HEK293 (cell line): Measurements from ENCODE around the gene ARHGAP24.

Source experiments
- CTCF ChIA-PET: fragments of 350-600 bp; formaldehyde crosslinking; extraction: SDS; loops from one replicate; lab custom pipeline; 2021; ENCODE audit warnings: antibody characterized with exemption; lab: Yijun Ruan, JAX
- POLR2A ChIA-PET: fragments of 300-600 bp; formaldehyde crosslinking; extraction: SDS; loops from one replicate; lab custom pipeline; 2020; ENCODE audit warnings: antibody characterized with exemption, inconsistent platforms; lab: Yijun Ruan, JAX
- H3K27ac ChIP-seq: fragments of 200-500 bp; sonication (Bioruptor generic); 2 replicates; pipeline ENCODE4 v1.5.1; 2014; ENCODE audit warnings: low read depth, low read length, control low read depth, inconsistent platforms; ENCODE audit errors: extremely low read depth
- H3K36me3 ChIP-seq, 2 experiments: fragments of 200-500 bp in 1 of 2; sonication (Bioruptor generic) in 1 of 2; 1 replicate in 1 of 2; 2 replicates in 1 of 2; pipeline ENCODE4 v1.5.1; 2014 to 2017; ENCODE audit warnings: inconsistent platforms in 2 of 2, low read length in 2 of 2; ENCODE audit not compliant: control insufficient read depth in 2 of 2, insufficient read depth in 1 of 2
- H3K4me1 ChIP-seq: fragments of 200-500 bp; sonication (Bioruptor generic); 2 replicates; pipeline ENCODE4 v1.5.1; 2014; ENCODE audit warnings: mild to moderate bottlenecking, low read length, inconsistent platforms; ENCODE audit not compliant: control insufficient read depth, insufficient read depth
- H3K4me3 ChIP-seq: 2 replicates; pipeline ENCODE4 v1.5.1; 2011; ENCODE audit warnings: low read depth, mild to moderate bottlenecking, control low read depth, low read length, moderate library complexity
- H3K9me3 ChIP-seq: fragments of 200-500 bp; sonication (Bioruptor generic); 2 replicates; pipeline ENCODE4 v1.5.1; 2014; ENCODE audit warnings: low read depth, low read length, inconsistent platforms; ENCODE audit not compliant: control insufficient read depth, insufficient read depth
- BCL6B ChIP-seq: fragments of 450-650 bp; formaldehyde crosslinking; IDR thresholded peaks from 2 replicates; pipeline ENCODE4 v1.5.1; 2017; ENCODE audit warnings: missing biosample characterization, missing genetic modification characterization
- GLIS2 ChIP-seq: fragments of 450-650 bp; formaldehyde crosslinking; IDR thresholded peaks from 2 replicates; pipeline ENCODE4 v1.5.1; 2016; ENCODE audit warnings: missing biosample characterization, missing genetic modification characterization
- HIC1 ChIP-seq: fragments of 450-650 bp; formaldehyde crosslinking; IDR thresholded peaks from 2 replicates; pipeline ENCODE4 v1.5.1; 2016; ENCODE audit warnings: missing biosample characterization, missing genetic modification characterization
- MEIS1 ChIP-seq: sonication (generic); formaldehyde crosslinking; IDR thresholded peaks from 2 replicates; pipeline ENCODE4 v1.8.1; 2022; ENCODE audit warnings: missing genetic modification reagents, mild to moderate bottlenecking, borderline replicate concordance
- REPIN1 ChIP-seq: fragments of 450-650 bp; formaldehyde crosslinking; IDR thresholded peaks from 2 replicates; pipeline ENCODE4 v1.5.1; 2017; ENCODE audit warnings: missing biosample characterization, missing genetic modification characterization, low read depth
- SP7 ChIP-seq: fragments of 450-650 bp; formaldehyde crosslinking; IDR thresholded peaks from 2 replicates; pipeline ENCODE4 v1.5.1; 2016; ENCODE audit warnings: missing biosample characterization, missing genetic modification characterization
- ZBTB20 ChIP-seq: fragments of 450-650 bp; formaldehyde crosslinking; IDR thresholded peaks from 2 replicates; pipeline ENCODE4 v1.5.1; 2016; ENCODE audit warnings: missing biosample characterization, missing genetic modification characterization
- ZBTB44 ChIP-seq: fragments of 450-650 bp; IDR thresholded peaks from 2 replicates; pipeline ENCODE4 v1.5.1; 2018; ENCODE audit warnings: missing biosample characterization, mild to moderate bottlenecking, missing genetic modification characterization
- ZNF10 ChIP-seq: fragments of 450-650 bp; formaldehyde crosslinking; IDR thresholded peaks from 2 replicates; pipeline ENCODE4 v1.5.1; 2017; ENCODE audit warnings: missing biosample characterization, missing genetic modification characterization
- ZNF169 ChIP-seq: fragments of 450-650 bp; formaldehyde crosslinking; IDR thresholded peaks from 2 replicates; pipeline ENCODE4 v1.5.1; 2016; ENCODE audit warnings: missing biosample characterization, missing genetic modification characterization
- ZNF266 ChIP-seq: fragments of 450-650 bp; formaldehyde crosslinking; IDR thresholded peaks from 2 replicates; pipeline ENCODE4 v1.5.1; 2016; ENCODE audit warnings: missing biosample characterization, missing genetic modification characterization, low read depth
- ZNF292 ChIP-seq: fragments of 450-650 bp; formaldehyde crosslinking; IDR thresholded peaks from 2 replicates; pipeline ENCODE4 v1.5.1; 2016; ENCODE audit warnings: low read depth, missing biosample characterization, missing genetic modification characterization, borderline replicate concordance
- ZNF362 ChIP-seq: fragments of 450-650 bp; formaldehyde crosslinking; IDR thresholded peaks from 2 replicates; pipeline ENCODE4 v1.5.1; 2016; ENCODE audit warnings: missing biosample characterization, missing genetic modification characterization
- ZNF366 ChIP-seq: fragments of 450-650 bp; formaldehyde crosslinking; conservative IDR thresholded peaks from 2 replicates; pipeline ENCODE4 v1.5.1; 2016; ENCODE audit warnings: missing biosample characterization, missing genetic modification characterization
- ZNF558 ChIP-seq: fragments of 450-650 bp; formaldehyde crosslinking; IDR thresholded peaks from 2 replicates; pipeline ENCODE4 v1.5.1; 2016; ENCODE audit warnings: missing biosample characterization, missing genetic modification characterization
- ZNF624 ChIP-seq: fragments of 450-650 bp; formaldehyde crosslinking; IDR thresholded peaks from 2 replicates; pipeline ENCODE4 v1.5.1; 2017; ENCODE audit warnings: missing biosample characterization, missing genetic modification characterization
- ZSCAN30 ChIP-seq: fragments of 450-650 bp; IDR thresholded peaks from 2 replicates; pipeline ENCODE4 v1.5.1; 2018; ENCODE audit warnings: missing biosample characterization, mild to moderate bottlenecking, missing genetic modification characterization, moderate library complexity
- TF ChIP-seq, protein P1 (sequence below): fragments of 450-650 bp; formaldehyde crosslinking; IDR thresholded peaks from 2 replicates; pipeline ENCODE4 v1.5.1; 2016; ENCODE audit warnings: missing biosample characterization, missing genetic modification characterization, borderline replicate concordance
- TF ChIP-seq, protein P2 (sequence below): fragments of 450-650 bp; formaldehyde crosslinking; IDR thresholded peaks from 2 replicates; pipeline ENCODE4 v1.5.1; 2017; ENCODE audit warnings: missing biosample characterization, missing genetic modification characterization

ARHGAP24 gene

DNA sequence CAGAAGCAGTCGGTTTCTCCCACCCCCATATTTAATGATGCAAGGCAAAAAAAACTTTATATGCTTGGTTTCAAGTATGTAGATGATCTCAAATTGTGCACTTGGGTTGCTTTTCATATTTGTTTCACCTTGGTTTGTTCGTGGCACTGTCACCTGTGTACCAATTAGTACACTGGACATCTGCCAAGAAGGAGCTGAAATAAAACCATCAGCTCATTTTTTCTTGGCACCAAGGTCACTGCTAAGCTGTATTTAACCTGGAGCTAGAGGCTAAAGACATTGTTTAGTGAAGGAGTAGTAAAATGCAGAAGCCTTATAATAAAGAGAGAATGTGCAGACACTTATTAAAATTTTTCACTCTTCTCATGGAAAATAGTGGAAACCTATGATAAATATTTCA lies 430.8 kb downstream of the ARHGAP24 start:
- Histone ChIP-seq H3K9me3 (no peaks in the 10 kb centered on the region), H3K4me1 (no peaks in the 10 kb centered on the region), H3K4me3 (no peak overlapping the region), H3K27ac (no peak overlapping the region), H3K36me3 (no peaks in the 10 kb centered on the region)
- CTCF ChIA-PET, result interaction anchor here (0.7 kb wide), 1 partner anchor 79 kb away, joined by 5 read pairs; no protein-coding TSS in a partner anchor
- POLR2A ChIA-PET, result no interaction called here
- TF ChIP-seq REPIN1, result no peak
- TF ChIP-seq HIC1 (tag by site-specific recombination), result no peak
- TF ChIP-seq ZBTB44 (tag by site-specific recombination), result no peak
- no peak for TF ChIP-seq ZNF362 (tag by site-specific recombination)
- TF ChIP-seq ZNF292 (tag by site-specific recombination), result no peak
- TF ChIP-seq, protein P1, sequence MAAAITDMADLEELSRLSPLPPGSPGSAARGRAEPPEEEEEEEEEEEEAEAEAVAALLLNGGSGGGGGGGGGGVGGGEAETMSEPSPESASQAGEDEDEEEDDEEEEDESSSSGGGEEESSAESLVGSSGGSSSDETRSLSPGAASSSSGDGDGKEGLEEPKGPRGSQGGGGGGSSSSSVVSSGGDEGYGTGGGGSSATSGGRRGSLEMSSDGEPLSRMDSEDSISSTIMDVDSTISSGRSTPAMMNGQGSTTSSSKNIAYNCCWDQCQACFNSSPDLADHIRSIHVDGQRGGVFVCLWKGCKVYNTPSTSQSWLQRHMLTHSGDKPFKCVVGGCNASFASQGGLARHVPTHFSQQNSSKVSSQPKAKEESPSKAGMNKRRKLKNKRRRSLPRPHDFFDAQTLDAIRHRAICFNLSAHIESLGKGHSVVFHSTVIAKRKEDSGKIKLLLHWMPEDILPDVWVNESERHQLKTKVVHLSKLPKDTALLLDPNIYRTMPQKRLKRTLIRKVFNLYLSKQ, result no peak
- TF ChIP-seq ZNF266 (tag by site-specific recombination), result no peak
- TF ChIP-seq BCL6B (tag by site-specific recombination), result no peak
- TF ChIP-seq ZBTB20 (tag by site-specific recombination), result no peak
- no peak for TF ChIP-seq ZNF169 (tag by site-specific recombination)
- no peak for TF ChIP-seq GLIS2 (tag by site-specific recombination)
- TF ChIP-seq, protein P2, sequence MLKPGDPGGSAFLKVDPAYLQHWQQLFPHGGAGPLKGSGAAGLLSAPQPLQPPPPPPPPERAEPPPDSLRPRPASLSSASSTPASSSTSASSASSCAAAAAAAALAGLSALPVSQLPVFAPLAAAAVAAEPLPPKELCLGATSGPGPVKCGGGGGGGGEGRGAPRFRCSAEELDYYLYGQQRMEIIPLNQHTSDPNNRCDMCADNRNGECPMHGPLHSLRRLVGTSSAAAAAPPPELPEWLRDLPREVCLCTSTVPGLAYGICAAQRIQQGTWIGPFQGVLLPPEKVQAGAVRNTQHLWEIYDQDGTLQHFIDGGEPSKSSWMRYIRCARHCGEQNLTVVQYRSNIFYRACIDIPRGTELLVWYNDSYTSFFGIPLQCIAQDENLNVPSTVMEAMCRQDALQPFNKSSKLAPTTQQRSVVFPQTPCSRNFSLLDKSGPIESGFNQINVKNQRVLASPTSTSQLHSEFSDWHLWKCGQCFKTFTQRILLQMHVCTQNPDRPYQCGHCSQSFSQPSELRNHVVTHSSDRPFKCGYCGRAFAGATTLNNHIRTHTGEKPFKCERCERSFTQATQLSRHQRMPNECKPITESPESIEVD (tag by site-specific recombination), result no peak
- no peak for TF ChIP-seq ZSCAN30
- TF ChIP-seq MEIS1, result no peak
- no peak for TF ChIP-seq ZNF366 (tag by site-specific recombination)
- no peak for TF ChIP-seq ZNF558
- no peak for TF ChIP-seq ZNF10 (tag by site-specific recombination)
- TF ChIP-seq ZNF624, result no peak
- TF ChIP-seq SP7 (tag by site-specific recombination), result no peak
